GM04504 (cell line): ENCODE measurements around the gene ZNF45.
A peak's percentile ranks its signal among the peaks of the same experiment; 100 is the strongest.
"Not testable (repeated sequence)": the region's sequence is repeated elsewhere in the genome, so short reads cannot be mapped to it uniquely, and the experiment has no call there.

Experiments
- DNase-seq: peaks from one replicate; pipeline ENCODE4 v3.0.0-alpha.2; 2012; ENCODE audit warnings: low read depth

ZNF45 gene

GRCh38 chr19:43913383-43913782, 21.7 kb downstream of the ZNF45 start:
- no peak for DNase-seq

GRCh38 chr19:43910884-43911283, 24.2 kb downstream of the ZNF45 start:
- no peak for DNase-seq

- no peak for DNase-seq
Measured at GRCh38 chr19:43908659-43909058, 26.4 kb downstream of the ZNF45 start.

GRCh38 chr19:43906774-43907173, 28.3 kb downstream of the ZNF45 start:
- DNase-seq = no peak

- DNase-seq = no peak
Measured at GRCh38 chr19:43905897-43906296, 29.2 kb downstream of the ZNF45 start.

GRCh38 chr19:43902399-43902798, 32.7 kb downstream of the ZNF45 start:
- DNase-seq = no peak

GRCh38 chr19:43901395-43902390, 33.4 kb downstream of the ZNF45 start:
- DNase-seq = peak; percentile 71

GRCh38 chr19:43895727-43896308, 39.3 kb downstream of the ZNF45 start:
- DNase-seq = no peak

- no peak for DNase-seq
Measured at GRCh38 chr19:43883864-43884263, 51.2 kb downstream of the ZNF45 start, which contains the start of gene ZNF404. Gene ZNF404 (minus strand): TSS chr19:43883964.

- no peak for DNase-seq
Measured at GRCh38 chr19:43880483-43880882, 54.6 kb downstream of the ZNF45 start.

GRCh38 chr19:43872547-43873336, 62.3 kb downstream of the ZNF45 start:
- no peak for DNase-seq

- DNase-seq = not testable (repeated sequence)
Measured at GRCh38 chr19:43866923-43867322, 68.2 kb downstream of the ZNF45 start.
